ENCODE results near the gene CFAP46.

CFAP46 gene

DNA sequence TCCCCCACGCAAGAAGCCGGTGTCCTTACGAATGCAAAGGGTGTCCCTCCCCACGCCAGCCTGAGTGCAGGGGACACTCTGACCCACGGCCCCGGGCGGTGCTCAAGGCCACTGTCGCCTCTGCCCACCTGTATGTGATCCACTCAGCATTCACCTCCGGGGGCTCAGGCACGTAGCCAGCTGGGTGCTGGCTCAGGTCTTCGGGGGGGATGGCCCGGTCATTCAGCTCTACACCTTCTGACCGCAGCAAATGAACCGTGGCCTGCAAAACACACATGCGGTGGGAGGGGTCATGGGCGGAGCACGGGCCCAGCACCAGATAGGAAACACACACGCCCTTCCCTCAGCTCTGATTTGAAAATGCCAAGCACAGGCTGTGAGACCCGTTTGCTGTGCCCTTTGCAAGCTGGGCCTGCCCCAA lies 25.9 kb downstream of the CFAP46 start:
- H3K36me3 ChIP-seq (ENCODE audit: control insufficient read depth in 1 of 2, insufficient read depth in 2 of 2, low read depth in 1 of 2, low read length in 2 of 2): no peaks in the 10 kb centered on the region
- H2BK15ac ChIP-seq (ENCODE audit: low read depth, poor library complexity, severe bottlenecking): no peak overlapping the region
- H3K4me1 ChIP-seq (ENCODE audit: control insufficient read depth, insufficient read depth, low read depth, low read length): peaks cover 2% of the 10 kb centered on the region
- no peak overlapping the region for H3K18ac ChIP-seq (ENCODE audit: low read depth in 1 of 2, low read length in 2 of 2)
- no peak overlapping the region for H3K4me3 ChIP-seq (ENCODE audit: insufficient read depth in 1 of 2, low read depth in 1 of 2, low read length in 2 of 2)
- no peak overlapping the region for H3K27ac ChIP-seq (ENCODE audit: low read length, poor library complexity, severe bottlenecking)
- no peak overlapping the region for H4K91ac ChIP-seq (ENCODE audit: low read length)
- H2AK5ac ChIP-seq (ENCODE audit: low read length, severe bottlenecking): no peak overlapping the region
- peaks cover 5 to 29% of the 10 kb centered on the region in 2 experiments for H3K27me3 ChIP-seq (ENCODE audit: control insufficient read depth in 1 of 2, insufficient read depth in 1 of 2, low read length in 2 of 2)
- no peak for DNase-seq
- no peak overlapping the region for H2AFZ ChIP-seq (ENCODE audit: low read depth, low read length)
- H4K8ac ChIP-seq (ENCODE audit: low read length): no peak overlapping the region
- H3K14ac ChIP-seq (ENCODE audit: low read length in 2 of 2): no peak overlapping the region
- H2BK120ac ChIP-seq (ENCODE audit: low read depth, low read length): no peak overlapping the region
- H2BK12ac ChIP-seq (ENCODE audit: low read length in 2 of 2): no peak overlapping the region
- H3K9ac ChIP-seq (ENCODE audit: low read length): no peak overlapping the region
- H3K23ac ChIP-seq (ENCODE audit: low read length in 2 of 2): no peak overlapping the region
- H3K4ac ChIP-seq (ENCODE audit: low read depth in 1 of 2, low read length in 2 of 2): no peak overlapping the region
- H3K9me3 ChIP-seq (ENCODE audit: control insufficient read depth, low read length): no peaks in the 10 kb centered on the region
- WGBS: 85% methylated on average over 19 of the region's 19 CpGs
- no peaks in the 10 kb centered on the region for H3K79me1 ChIP-seq (replicated peaks; ENCODE audit: low read length, poor library complexity, severe bottlenecking)
- no peak overlapping the region for H2BK5ac ChIP-seq (ENCODE audit: low read depth, low read length, poor library complexity, severe bottlenecking)
- H3K4me2 ChIP-seq (ENCODE audit: low read length, poor library complexity, severe bottlenecking): no peak overlapping the region

DNA sequence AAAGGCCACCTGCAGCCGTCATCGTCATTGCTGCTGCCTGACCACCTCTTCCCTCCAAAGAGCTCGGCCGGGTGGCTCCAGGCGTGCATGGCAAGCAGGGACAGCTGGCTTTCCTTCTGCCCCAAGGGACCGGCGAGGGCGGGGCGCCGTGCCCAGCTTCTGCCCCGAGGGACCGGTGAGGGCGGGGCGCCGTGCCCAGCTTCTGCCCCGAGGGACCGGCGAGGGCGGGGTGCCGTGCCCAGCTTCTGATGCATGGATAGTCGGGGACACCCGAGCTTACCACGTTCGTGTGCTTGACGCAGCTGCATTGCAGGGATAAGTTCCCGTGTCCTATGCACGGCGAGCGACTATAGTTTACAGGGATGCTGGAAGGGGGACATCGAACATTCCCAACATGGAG lies 27.0 kb downstream of the CFAP46 start:
- Histone ChIP-seq H3K9me3 (ENCODE audit: control insufficient read depth, low read length) (no peaks in the 10 kb centered on the region), H2BK15ac (ENCODE audit: low read depth, poor library complexity, severe bottlenecking) (no peak overlapping the region), H3K27me3 (ENCODE audit: control insufficient read depth in 1 of 2, insufficient read depth in 1 of 2, low read length in 2 of 2) (peaks cover 5 to 27% of the 10 kb centered on the region in 2 experiments), H3K4me3 (ENCODE audit: insufficient read depth in 1 of 2, low read depth in 1 of 2, low read length in 2 of 2) (no peak overlapping the region), H2BK12ac (ENCODE audit: low read length in 2 of 2) (no peak overlapping the region), H2AK5ac (ENCODE audit: low read length, severe bottlenecking) (no peak overlapping the region), H3K23ac (ENCODE audit: low read length in 2 of 2) (no peak overlapping the region), H2BK5ac (ENCODE audit: low read depth, low read length, poor library complexity, severe bottlenecking) (no peak overlapping the region), H4K8ac (ENCODE audit: low read length) (no peak overlapping the region), H3K18ac (ENCODE audit: low read depth in 1 of 2, low read length in 2 of 2) (no peak overlapping the region), H2AFZ (ENCODE audit: low read depth, low read length) (no peak overlapping the region), H3K14ac (ENCODE audit: low read length in 2 of 2) (no peak overlapping the region), H4K91ac (ENCODE audit: low read length) (no peak overlapping the region), H3K4me2 (ENCODE audit: low read length, poor library complexity, severe bottlenecking) (no peak overlapping the region), H2BK120ac (ENCODE audit: low read depth, low read length) (no peak overlapping the region), H3K27ac (ENCODE audit: low read length, poor library complexity, severe bottlenecking) (no peak overlapping the region), H3K4ac (ENCODE audit: low read depth in 1 of 2, low read length in 2 of 2) (no peak overlapping the region), H3K79me1 (replicated peaks; ENCODE audit: low read length, poor library complexity, severe bottlenecking) (no peaks in the 10 kb centered on the region), H3K36me3 (ENCODE audit: control insufficient read depth in 1 of 2, insufficient read depth in 2 of 2, low read depth in 1 of 2, low read length in 2 of 2) (no peaks in the 10 kb centered on the region), H3K9ac (ENCODE audit: low read length) (no peak overlapping the region), H3K4me1 (ENCODE audit: control insufficient read depth, insufficient read depth, low read depth, low read length) (no peaks in the 10 kb centered on the region)
- 90% methylated on average over 30 of the region's 30 CpGs for WGBS
- DNase-seq: no peak

DNA sequence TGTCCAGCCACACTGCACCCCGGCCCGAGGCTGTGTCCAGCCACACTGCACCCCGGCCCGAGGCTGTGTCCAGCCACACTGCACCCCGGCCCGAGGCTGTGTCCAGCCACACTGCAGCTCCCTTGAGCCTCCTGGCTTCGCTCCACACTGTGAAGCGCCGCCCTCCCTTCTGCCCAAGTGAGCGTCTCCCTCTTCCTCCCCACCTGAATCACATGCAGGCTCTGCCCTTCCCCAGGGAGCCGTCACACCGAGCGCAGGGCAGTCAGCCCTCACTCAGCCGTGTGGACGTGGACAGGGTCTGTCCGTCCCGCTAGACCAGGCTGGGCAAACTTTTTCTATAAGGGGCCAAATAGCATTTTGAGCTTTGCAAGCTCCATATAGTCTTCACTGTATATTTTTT lies 27.6 kb downstream of the CFAP46 start:
- no peak overlapping the region for H3K14ac ChIP-seq (ENCODE audit: low read length in 2 of 2)
- WGBS: 90% methylated on average over 15 of the region's 17 CpGs
- no peak overlapping the region for H3K18ac ChIP-seq (ENCODE audit: low read depth in 1 of 2, low read length in 2 of 2)
- no peak overlapping the region for H2AFZ ChIP-seq (ENCODE audit: low read depth, low read length)
- H2BK15ac ChIP-seq (ENCODE audit: low read depth, poor library complexity, severe bottlenecking): no peak overlapping the region
- no peak overlapping the region for H2BK12ac ChIP-seq (ENCODE audit: low read length in 2 of 2)
- H2BK5ac ChIP-seq (ENCODE audit: low read depth, low read length, poor library complexity, severe bottlenecking): no peak overlapping the region
- no peak overlapping the region for H3K9ac ChIP-seq (ENCODE audit: low read length)
- H3K79me1 ChIP-seq (replicated peaks; ENCODE audit: low read length, poor library complexity, severe bottlenecking): no peaks in the 10 kb centered on the region
- no peak overlapping the region for H4K8ac ChIP-seq (ENCODE audit: low read length)
- peaks cover 5 to 30% of the 10 kb centered on the region in 2 experiments for H3K27me3 ChIP-seq (ENCODE audit: control insufficient read depth in 1 of 2, insufficient read depth in 1 of 2, low read length in 2 of 2)
- H3K4me2 ChIP-seq (ENCODE audit: low read length, poor library complexity, severe bottlenecking): no peak overlapping the region
- no peak overlapping the region for H2AK5ac ChIP-seq (ENCODE audit: low read length, severe bottlenecking)
- H3K23ac ChIP-seq (ENCODE audit: low read length in 2 of 2): no peak overlapping the region
- H3K36me3 ChIP-seq (ENCODE audit: control insufficient read depth in 1 of 2, insufficient read depth in 2 of 2, low read depth in 1 of 2, low read length in 2 of 2): no peaks in the 10 kb centered on the region
- no peak overlapping the region for H2BK120ac ChIP-seq (ENCODE audit: low read depth, low read length)
- no peak overlapping the region for H3K4ac ChIP-seq (ENCODE audit: low read depth in 1 of 2, low read length in 2 of 2)
- H3K4me1 ChIP-seq (ENCODE audit: control insufficient read depth, insufficient read depth, low read depth, low read length): no peaks in the 10 kb centered on the region
- no peak overlapping the region for H4K91ac ChIP-seq (ENCODE audit: low read length)
- no peaks in the 10 kb centered on the region for H3K9me3 ChIP-seq (ENCODE audit: control insufficient read depth, low read length)
- no peak overlapping the region for H3K4me3 ChIP-seq (ENCODE audit: insufficient read depth in 1 of 2, low read depth in 1 of 2, low read length in 2 of 2)
- H3K27ac ChIP-seq (ENCODE audit: low read length, poor library complexity, severe bottlenecking): no peak overlapping the region
- no peak for DNase-seq

DNA sequence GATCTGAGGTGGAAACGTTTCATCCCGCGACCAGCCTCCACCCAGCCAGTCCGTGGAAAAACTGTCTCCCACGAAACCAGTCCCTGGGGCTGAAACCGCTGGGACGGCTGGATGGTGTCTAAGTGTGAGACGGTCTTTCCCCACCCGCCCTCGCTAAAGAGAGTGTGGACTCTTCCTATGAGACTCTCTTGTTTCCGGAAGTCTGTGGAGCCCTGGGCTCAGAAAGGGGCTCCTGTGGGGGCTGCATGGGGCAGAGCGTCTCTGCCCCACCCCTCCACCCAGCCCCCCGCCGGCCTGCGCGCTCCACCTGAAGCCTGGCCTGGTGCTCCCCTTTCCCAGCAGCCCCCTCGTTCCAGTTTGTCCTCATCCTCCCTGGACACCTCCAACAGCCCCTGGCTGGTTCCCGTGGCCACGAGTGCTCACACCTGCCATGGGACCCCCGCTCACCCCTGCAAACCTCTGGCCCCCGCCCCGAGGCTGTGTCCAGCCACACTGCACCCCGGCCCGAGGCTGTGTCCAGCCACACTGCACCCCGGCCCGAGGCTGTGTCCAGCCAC lies 28.7 kb downstream of the CFAP46 start:
- Histone ChIP-seq H3K14ac (ENCODE audit: low read length in 2 of 2) (no peak overlapping the region), H3K4me1 (ENCODE audit: control insufficient read depth, insufficient read depth, low read depth, low read length) (no peaks in the 10 kb centered on the region), H3K9ac (ENCODE audit: low read length) (no peak overlapping the region), H2BK5ac (ENCODE audit: low read depth, low read length, poor library complexity, severe bottlenecking) (no peak overlapping the region), H3K23ac (ENCODE audit: low read length in 2 of 2) (no peak overlapping the region), H3K4me2 (ENCODE audit: low read length, poor library complexity, severe bottlenecking) (no peak overlapping the region), H3K27ac (ENCODE audit: low read length, poor library complexity, severe bottlenecking) (no peak overlapping the region), H4K8ac (ENCODE audit: low read length) (no peak overlapping the region), H2BK12ac (ENCODE audit: low read length in 2 of 2) (no peak overlapping the region), H3K9me3 (ENCODE audit: control insufficient read depth, low read length) (no peaks in the 10 kb centered on the region), H2BK120ac (ENCODE audit: low read depth, low read length) (no peak overlapping the region), H2AFZ (ENCODE audit: low read depth, low read length) (no peak overlapping the region), H3K18ac (ENCODE audit: low read depth in 1 of 2, low read length in 2 of 2) (no peak overlapping the region), H3K4me3 (ENCODE audit: insufficient read depth in 1 of 2, low read depth in 1 of 2, low read length in 2 of 2) (no peak overlapping the region), H3K27me3 (ENCODE audit: control insufficient read depth in 1 of 2, insufficient read depth in 1 of 2, low read length in 2 of 2) (peaks cover 5 to 30% of the 10 kb centered on the region in 2 experiments), H3K36me3 (ENCODE audit: control insufficient read depth in 1 of 2, insufficient read depth in 2 of 2, low read depth in 1 of 2, low read length in 2 of 2) (no peaks in the 10 kb centered on the region), H3K4ac (ENCODE audit: low read depth in 1 of 2, low read length in 2 of 2) (no peak overlapping the region), H3K79me1 (replicated peaks; ENCODE audit: low read length, poor library complexity, severe bottlenecking) (no peaks in the 10 kb centered on the region), H2BK15ac (ENCODE audit: low read depth, poor library complexity, severe bottlenecking) (no peak overlapping the region), H2AK5ac (ENCODE audit: low read length, severe bottlenecking) (no peak overlapping the region), H4K91ac (ENCODE audit: low read length) (no peak overlapping the region)
- no peak for DNase-seq
- WGBS: 68% methylated on average over 19 of the region's 26 CpGs

Data from mesenchymal stem cell (in vitro differentiated cells and primary cell).